ENCODE measurements around the gene KNL1. TPM values are rescaled to one million over a fixed set of nuclear protein-coding genes. Genes with fewer than 3 reads are reported as not detected.

The KNL1 gene
- polyA plus RNA-seq, 2 of the 4 experiments (the other 2 are of a cell fraction), result 7.6 to 13.2 TPM

- ATAC-seq, result peak; percentile 81 to 85
- Histone ChIP-seq H3K9me3 (no peaks in the 10 kb centered on the region), H3K4me1 (peaks cover 19% of the 10 kb centered on the region; the same call in 2 of the 3 replicates), H3K4me2 (peak overlapping the region; percentile 85), H3K27ac (peak overlapping the region; percentile 93 to 96), H3K4me3 (peak overlapping the region; percentile 65)
- WGBS (ENCODE audit: missing lambda C conversion rate), result 2% methylated on average over 20 of the region's 31 CpGs
- ChIA-PET CTCF (interaction anchor here (1.0 kb wide), 1 partner anchor 27 kb away, joined by 4 read pairs; no protein-coding TSS in a partner anchor), POLR2A (interaction anchor here (0.6 kb wide), 1 partner anchor 11 kb away, joined by 6 read pairs; no protein-coding TSS in a partner anchor)
- FAIRE-seq, result no peak
- DNase-seq (ENCODE audit: low read depth in 1 of 2, low spot score in 1 of 2), result peak; percentile 54 to 58
- no peak for TF ChIP-seq E2F6 (IDR thresholded peaks at IDR 0.05; ENCODE audit: borderline replicate concordance, low read depth)
- no peak for TF ChIP-seq ZC3H11A (IDR thresholded peaks at IDR 0.05)
- TF ChIP-seq JUNB (IDR thresholded peaks at IDR 0.05), result no peak
- peak; percentile 26; the same call in 1 of the 2 replicates for TF ChIP-seq PHF8 (IDR thresholded peaks at IDR 0.05; ENCODE audit: borderline replicate concordance, low read depth)
- TF ChIP-seq MAX (IDR thresholded peaks at IDR 0.05), result 0 out of 2 replicates have a peak, but pooled peaks have one; percentile 7
- TF ChIP-seq HOXB13 (CRISPR knock-in tag; IDR thresholded peaks at IDR 0.05; ENCODE audit: low read depth), result no peak
- no peak for TF ChIP-seq ZSCAN20 (CRISPR knock-in tag; IDR thresholded peaks at IDR 0.05)
- peak; percentile 39; the same call in 1 of the 2 replicates for TF ChIP-seq KDM5A (IDR thresholded peaks at IDR 0.05)
- TF ChIP-seq HDAC2 (IDR thresholded peaks at IDR 0.05), result 0 out of 2 replicates have a peak, but pooled peaks have one; percentile 8
Measured at GRCh38 chr15:40594429-40594836, 384 bp downstream of the KNL1 start.

GRCh38 chr15:40595219-40595618 lies 1.2 kb downstream of the KNL1 start:
- Histone ChIP-seq H3K4me1 (peaks cover 19% of the 10 kb centered on the region; the same call in 2 of the 3 replicates), H3K27ac (peak overlapping the region; percentile 93 to 96; a peak in 4 of 6 replicates), H3K9me3 (no peaks in the 10 kb centered on the region), H3K4me3 (peak overlapping the region; percentile 65), H3K4me2 (peak overlapping the region; percentile 85)
- POLR2A ChIA-PET, result interaction anchor here (0.6 kb wide), 1 partner anchor 12 kb away, joined by 6 read pairs; no protein-coding TSS in a partner anchor
- no peak for ATAC-seq
- TF ChIP-seq TFCP2L1 (CRISPR knock-in tag; IDR thresholded peaks at IDR 0.05) (no peak), RCOR1 (IDR thresholded peaks at IDR 0.05; ENCODE audit: low read depth, low read length) (no peak), NFE2L2 (conservative IDR thresholded peaks at IDR 0.05; ENCODE audit: low read length) (no peak), SREBF2 (IDR thresholded peaks at IDR 0.05) (no peak), MYC (IDR thresholded peaks at IDR 0.05; ENCODE audit: borderline replicate concordance, low read length) (no peak), ESRRA (IDR thresholded peaks at IDR 0.05; ENCODE audit: borderline replicate concordance, low read length) (no peak), RNF2 (IDR thresholded peaks at IDR 0.05; ENCODE audit: borderline replicate concordance, low read depth) (no peak), HES2 (IDR thresholded peaks at IDR 0.05) (no peak), RFX5 (IDR thresholded peaks at IDR 0.05) (no peak), NPAS2 (CRISPR knock-in tag; IDR thresholded peaks at IDR 0.05; ENCODE audit: borderline replicate concordance) (no peak), FOXS1 (CRISPR knock-in tag; IDR thresholded peaks at IDR 0.05) (no peak), HOXB13 (CRISPR knock-in tag; IDR thresholded peaks at IDR 0.05; ENCODE audit: low read depth) (no peak), ZNF302 (CRISPR knock-in tag; IDR thresholded peaks at IDR 0.05) (no peak), GATA3 (IDR thresholded peaks at IDR 0.05; ENCODE audit: borderline replicate concordance) (no peak), CBX2 (IDR thresholded peaks at IDR 0.05; ENCODE audit: borderline replicate concordance, low read depth) (no peak), FOSB (CRISPR knock-in tag; IDR thresholded peaks at IDR 0.05) (no peak), POLR2AphosphoS2 (conservative IDR thresholded peaks at IDR 0.05; ENCODE audit: low read length) (no peak)
- 4% methylated on average over 5 of the region's 5 CpGs for WGBS (ENCODE audit: missing lambda C conversion rate)
- FAIRE-seq, result no peak
- CTCF ChIA-PET, result interaction anchor here (1.0 kb wide), 1 partner anchor 28 kb away, joined by 4 read pairs; no protein-coding TSS in a partner anchor
- no peak for DNase-seq (ENCODE audit: low read depth in 1 of 2, low spot score in 1 of 2)

Measured in A549 (cell line).